GM10847 (cell line): ENCODE measurements around the gene SLC25A26.

Experiments used
- POLR2A ChIP-seq: IDR thresholded peaks from 2 replicates; pipeline ENCODE4 v1.6.1; 2011; ENCODE audit not compliant: insufficient read length; ENCODE audit errors: extremely low read depth

SLC25A26 gene

GRCh38 chr3:66255865-66256264, 35.1 kb downstream of the SLC25A26 start:
- TF ChIP-seq POLR2A: no peak

GRCh38 chr3:66256806-66257205, 36.0 kb downstream of the SLC25A26 start:
- TF ChIP-seq POLR2A: no peak

DNA sequence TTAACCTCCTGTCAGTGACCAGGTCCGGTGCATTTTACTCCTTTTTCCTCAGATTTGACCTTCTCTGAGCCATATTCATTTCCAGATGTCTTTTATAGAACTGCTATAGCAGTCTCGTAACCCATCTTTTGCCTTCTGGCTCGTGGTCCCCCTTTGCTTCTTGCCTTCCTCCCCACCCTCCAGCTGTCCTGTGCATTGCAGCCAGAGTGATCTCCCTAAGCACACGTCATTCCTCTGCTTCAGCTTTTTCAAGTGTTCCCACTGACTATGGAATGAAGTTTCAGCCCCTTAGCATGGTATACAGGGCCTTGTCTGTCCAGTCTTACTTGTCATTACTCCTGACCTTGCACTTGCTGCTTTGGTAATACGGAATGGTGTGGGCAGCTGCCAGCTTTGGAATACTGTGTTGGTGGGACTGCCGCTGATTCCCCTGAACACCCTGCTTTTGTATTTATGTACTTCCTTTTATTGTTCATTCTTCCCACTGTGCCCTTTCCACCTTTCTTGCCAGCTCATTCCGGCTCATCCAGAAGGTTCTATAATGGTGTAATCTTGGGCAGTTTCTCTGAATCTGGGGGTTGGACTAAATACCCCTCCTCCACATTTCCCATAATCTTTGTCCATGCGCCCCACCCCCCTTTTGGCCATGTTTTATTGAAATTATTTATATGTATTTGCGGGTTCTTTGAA, 38.9 kb downstream of the SLC25A26 start:
- no peak for TF ChIP-seq POLR2A

DNA sequence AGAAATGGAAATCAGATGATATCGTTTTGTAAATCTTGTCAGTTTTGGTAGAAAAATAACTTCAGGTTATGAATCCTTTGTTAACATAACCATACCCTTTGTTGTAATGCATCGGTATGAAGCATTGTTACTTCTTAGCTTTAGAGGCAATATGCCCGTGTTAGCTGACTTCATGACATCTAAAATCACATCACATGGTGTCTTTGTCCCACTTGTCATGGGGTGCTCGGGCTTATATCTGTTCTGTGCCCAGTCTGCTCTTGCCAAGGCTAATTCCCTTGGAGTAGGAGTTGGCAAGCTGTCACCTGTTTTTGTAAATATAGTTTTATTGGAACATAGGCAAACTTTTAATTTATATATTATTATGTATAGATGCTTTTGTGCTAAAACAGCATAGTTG, 39.6 kb downstream of the SLC25A26 start:
- TF ChIP-seq POLR2A: no peak

- no peak for TF ChIP-seq POLR2A
These were observed 40.6 kb downstream of the SLC25A26 start for GRCh38 chr3:66261355-66261754.

DNA sequence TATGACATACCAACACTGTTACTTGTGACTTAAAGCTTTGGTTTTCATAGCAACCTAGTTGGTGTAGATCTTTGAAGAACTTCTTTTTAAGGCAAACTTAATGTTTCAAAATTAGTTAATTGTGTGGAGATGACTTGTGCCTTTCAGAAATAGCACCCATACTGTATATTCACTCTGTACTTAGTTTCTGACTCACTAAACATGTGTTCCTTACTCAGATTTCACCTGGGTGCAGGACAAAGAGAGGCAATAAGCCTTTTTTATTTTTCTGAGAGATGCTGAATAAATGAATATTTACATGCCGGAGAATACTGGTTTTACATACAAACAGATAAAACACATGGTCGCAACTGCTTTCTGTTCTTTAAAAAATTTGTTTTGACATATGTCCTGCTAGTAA, 44.8 kb downstream of the SLC25A26 start:
- no peak for TF ChIP-seq POLR2A

DNA sequence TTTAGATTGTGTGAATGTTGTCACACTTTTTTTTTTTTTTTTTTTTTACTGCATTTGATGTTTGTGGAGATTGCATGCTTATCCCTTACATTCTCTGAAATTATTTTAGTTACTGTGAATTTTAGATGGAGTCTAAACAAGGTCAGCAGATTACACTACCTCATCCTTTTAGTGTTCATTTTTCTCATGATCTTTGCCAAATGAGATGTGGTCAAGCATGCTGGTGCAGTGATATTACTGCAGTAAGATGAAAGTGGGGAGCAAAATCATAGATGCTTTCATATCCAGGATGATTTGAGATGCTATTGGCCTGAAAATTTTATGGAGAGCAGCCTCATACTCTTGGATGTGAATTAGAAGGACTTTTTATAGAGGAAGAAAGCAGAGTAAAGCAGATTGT, 45.8 kb downstream of the SLC25A26 start:
- no peak for TF ChIP-seq POLR2A

- TF ChIP-seq POLR2A: no peak
These were observed 46.2 kb downstream of the SLC25A26 start for GRCh38 chr3:66267031-66267430.

DNA sequence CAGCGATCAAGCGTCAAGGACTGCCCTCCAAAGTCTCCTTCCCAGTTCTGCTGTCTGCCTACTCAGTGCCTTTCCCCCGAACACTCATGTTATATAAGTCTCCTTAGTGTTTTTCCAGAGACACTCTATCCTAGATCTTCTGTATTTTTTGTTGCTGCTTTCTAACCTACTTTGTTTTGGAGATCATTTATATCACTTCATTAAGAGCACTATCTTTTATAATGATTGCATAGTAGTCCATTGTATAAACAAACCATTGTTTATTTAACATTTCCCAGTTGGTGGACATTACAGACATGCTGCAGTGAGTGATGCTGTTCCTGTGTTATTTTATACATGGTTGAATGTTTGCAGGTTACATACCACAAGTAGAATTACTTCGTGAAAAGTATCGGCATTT, 47.1 kb downstream of the SLC25A26 start:
- no peak for TF ChIP-seq POLR2A

- no peak for TF ChIP-seq POLR2A
These were observed 48.1 kb downstream of the SLC25A26 start for GRCh38 chr3:66268864-66269263.

- no peak for TF ChIP-seq POLR2A
These were observed 48.6 kb downstream of the SLC25A26 start for GRCh38 chr3:66269411-66269810.

- no peak for TF ChIP-seq POLR2A
These were observed 49.5 kb downstream of the SLC25A26 start for GRCh38 chr3:66270288-66270687.

GRCh38 chr3:66270701-66271100, 49.9 kb downstream of the SLC25A26 start:
- no peak for TF ChIP-seq POLR2A

- no peak for TF ChIP-seq POLR2A
These were observed 50.4 kb downstream of the SLC25A26 start for GRCh38 chr3:66271231-66271630.

DNA sequence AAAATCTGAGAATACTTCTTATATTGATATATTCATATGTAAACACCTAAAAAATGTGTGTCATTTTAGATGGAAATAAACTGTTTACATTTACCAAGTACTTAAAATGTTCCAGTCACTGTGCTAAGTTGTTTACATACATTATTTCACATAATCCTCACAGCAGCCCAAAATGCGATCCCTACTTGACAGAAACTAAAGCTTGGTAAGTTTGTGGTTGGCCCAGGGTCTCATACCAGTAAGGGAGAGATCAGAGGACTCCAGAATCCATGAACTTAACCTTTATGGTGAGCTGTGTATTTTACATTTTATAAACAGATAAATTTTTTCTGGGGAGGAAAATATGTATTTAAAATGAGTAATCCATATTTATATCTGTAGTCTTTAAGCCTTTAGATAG, 51.2 kb downstream of the SLC25A26 start:
- no peak for TF ChIP-seq POLR2A

- no peak for TF ChIP-seq POLR2A
These were observed 56.0 kb downstream of the SLC25A26 start for GRCh38 chr3:66276705-66277274.

GRCh38 chr3:66279168-66279567, 58.4 kb downstream of the SLC25A26 start:
- TF ChIP-seq POLR2A: no peak

- no peak for TF ChIP-seq POLR2A
These were observed 59.5 kb downstream of the SLC25A26 start for GRCh38 chr3:66280304-66280703.
